ENCODE results near the gene HAAO.
"Not testable (repeated sequence)": the region's sequence is repeated elsewhere in the genome, so short reads cannot be mapped to it uniquely, and the experiment has no call there.

DNA sequence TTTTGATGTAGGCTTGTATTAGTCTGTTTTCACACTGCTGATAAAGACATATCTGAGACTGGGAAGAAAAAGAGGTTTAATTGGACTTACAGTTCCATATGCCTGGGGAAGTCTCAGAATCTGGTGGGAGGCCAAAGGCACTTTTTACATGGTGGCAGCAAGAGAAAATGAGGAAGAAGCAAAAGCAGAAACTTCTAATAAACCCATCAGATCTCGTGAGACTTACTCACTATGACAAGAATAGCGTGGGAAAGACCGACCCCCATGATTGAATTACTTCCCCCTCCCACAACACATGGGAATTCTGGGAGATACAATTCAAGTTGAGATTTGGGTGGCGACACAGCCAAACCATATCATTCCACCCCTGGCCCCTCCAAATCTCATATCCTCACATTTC, 61.1 kb downstream of the HAAO start:
- TF ChIP-seq, protein P1, sequence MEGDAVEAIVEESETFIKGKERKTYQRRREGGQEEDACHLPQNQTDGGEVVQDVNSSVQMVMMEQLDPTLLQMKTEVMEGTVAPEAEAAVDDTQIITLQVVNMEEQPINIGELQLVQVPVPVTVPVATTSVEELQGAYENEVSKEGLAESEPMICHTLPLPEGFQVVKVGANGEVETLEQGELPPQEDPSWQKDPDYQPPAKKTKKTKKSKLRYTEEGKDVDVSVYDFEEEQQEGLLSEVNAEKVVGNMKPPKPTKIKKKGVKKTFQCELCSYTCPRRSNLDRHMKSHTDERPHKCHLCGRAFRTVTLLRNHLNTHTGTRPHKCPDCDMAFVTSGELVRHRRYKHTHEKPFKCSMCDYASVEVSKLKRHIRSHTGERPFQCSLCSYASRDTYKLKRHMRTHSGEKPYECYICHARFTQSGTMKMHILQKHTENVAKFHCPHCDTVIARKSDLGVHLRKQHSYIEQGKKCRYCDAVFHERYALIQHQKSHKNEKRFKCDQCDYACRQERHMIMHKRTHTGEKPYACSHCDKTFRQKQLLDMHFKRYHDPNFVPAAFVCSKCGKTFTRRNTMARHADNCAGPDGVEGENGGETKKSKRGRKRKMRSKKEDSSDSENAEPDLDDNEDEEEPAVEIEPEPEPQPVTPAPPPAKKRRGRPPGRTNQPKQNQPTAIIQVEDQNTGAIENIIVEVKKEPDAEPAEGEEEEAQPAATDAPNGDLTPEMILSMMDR (IDR thresholded peaks at IDR 0.05), result not testable (repeated sequence)
- not testable (repeated sequence) for TF ChIP-seq POLR2A (IDR thresholded peaks at IDR 0.05)

Measured in prostate gland (tissue), 2 donors.